Lower lobe of right lung (tissue), 2 donors: ENCODE data around the gene RAB9A. TPM values are rescaled to one million over a fixed set of nuclear protein-coding genes. Genes with fewer than 3 reads are reported as not detected.

Experiments used
- ATAC-seq, 2 donors: fragments of 200-7000 bp; cut with Tn5 transposase; one replicate each; pipeline ENCODE4 v1.9.1; 2020 to 2022; ENCODE audit warnings: mild to moderate bottlenecking in 2 of 2, moderate library complexity in 2 of 2
- DNase-seq: peaks from one replicate; pipeline ENCODE4 v3.0.0-alpha.2; 2020
- H3K27ac ChIP-seq: fragments of 200-600 bp; one replicate; pipeline ENCODE4 v1.8.0; 2022
- H3K27me3 ChIP-seq: fragments of 200-600 bp; one replicate; pipeline ENCODE4 v1.8.0; 2022; ENCODE audit warnings: low read depth
- H3K36me3 ChIP-seq: fragments of 200-600 bp; one replicate; pipeline ENCODE4 v1.8.0; 2022; ENCODE audit warnings: mild to moderate bottlenecking
- H3K4me1 ChIP-seq: fragments of 200-600 bp; one replicate; pipeline ENCODE4 v1.8.0; 2022
- H3K4me3 ChIP-seq: fragments of 200-600 bp; one replicate; pipeline ENCODE4 v1.8.0; 2022; ENCODE audit warnings: mild to moderate bottlenecking
- H3K9me3 ChIP-seq: fragments of 200-600 bp; one replicate; pipeline ENCODE4 v1.8.0; 2022
- intact Hi-C: fragments of 100-400 bp; cut with DNase I; formaldehyde crosslinking; loops from one replicate; pipeline ENCODE4 v1.11.0; 2022
- total RNA-seq: library from RNA; stranded (reverse); fragmentation: NEBNext Ultra II Directional; extraction: Animal tissue kit (Norgen Biotek cat#: 25700); gene quantifications from one replicate; pipeline ENCODE4 v1.2.1, GENCODE V29; 2021
- TF ChIP-seq, protein P1 (sequence below): fragments of 200-600 bp; IDR thresholded peaks from one replicate; pipeline ENCODE4 v1.8.0; 2022; ENCODE audit warnings: antibody characterized with exemption, mild to moderate bottlenecking
- donor health status: DM: no; HTN: yes; CAD: no; lungs with severe emphysema.

Gene RAB9A
- total RNA-seq, 1 donor from 2014 or later, result 32.8 TPM

DNA sequence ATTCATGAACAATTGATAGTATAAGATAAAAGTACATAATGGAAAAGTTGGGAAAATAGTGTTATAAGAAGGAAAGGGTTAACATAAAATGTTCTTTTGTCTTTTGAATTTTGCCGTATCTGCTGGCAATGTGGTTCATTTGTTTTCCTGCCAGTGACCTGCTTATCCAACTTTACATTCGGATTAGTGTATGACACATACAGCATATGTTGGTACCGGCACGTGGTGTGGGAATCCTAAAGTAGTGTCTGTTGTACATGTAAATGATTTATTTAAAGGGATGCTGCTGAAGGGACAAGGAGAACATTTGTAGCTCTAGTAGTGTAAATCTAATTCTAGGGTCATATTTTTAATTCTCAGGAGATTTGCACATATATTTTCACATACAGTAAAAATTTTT is 11.5 kb downstream of the RAB9A start:
- TF ChIP-seq, protein P1, sequence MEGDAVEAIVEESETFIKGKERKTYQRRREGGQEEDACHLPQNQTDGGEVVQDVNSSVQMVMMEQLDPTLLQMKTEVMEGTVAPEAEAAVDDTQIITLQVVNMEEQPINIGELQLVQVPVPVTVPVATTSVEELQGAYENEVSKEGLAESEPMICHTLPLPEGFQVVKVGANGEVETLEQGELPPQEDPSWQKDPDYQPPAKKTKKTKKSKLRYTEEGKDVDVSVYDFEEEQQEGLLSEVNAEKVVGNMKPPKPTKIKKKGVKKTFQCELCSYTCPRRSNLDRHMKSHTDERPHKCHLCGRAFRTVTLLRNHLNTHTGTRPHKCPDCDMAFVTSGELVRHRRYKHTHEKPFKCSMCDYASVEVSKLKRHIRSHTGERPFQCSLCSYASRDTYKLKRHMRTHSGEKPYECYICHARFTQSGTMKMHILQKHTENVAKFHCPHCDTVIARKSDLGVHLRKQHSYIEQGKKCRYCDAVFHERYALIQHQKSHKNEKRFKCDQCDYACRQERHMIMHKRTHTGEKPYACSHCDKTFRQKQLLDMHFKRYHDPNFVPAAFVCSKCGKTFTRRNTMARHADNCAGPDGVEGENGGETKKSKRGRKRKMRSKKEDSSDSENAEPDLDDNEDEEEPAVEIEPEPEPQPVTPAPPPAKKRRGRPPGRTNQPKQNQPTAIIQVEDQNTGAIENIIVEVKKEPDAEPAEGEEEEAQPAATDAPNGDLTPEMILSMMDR, result no peak
- Histone ChIP-seq H3K4me1 (peaks cover 29% of the 10 kb centered on the region), H3K4me3 (no peak overlapping the region), H3K36me3 (no peaks in the 10 kb centered on the region), H3K27ac (no peak overlapping the region), H3K27me3 (no peaks in the 10 kb centered on the region), H3K9me3 (no peaks in the 10 kb centered on the region)
- DNase-seq (no peak), ATAC-seq (no peak)
- intact Hi-C loops, result no loop called here

DNA sequence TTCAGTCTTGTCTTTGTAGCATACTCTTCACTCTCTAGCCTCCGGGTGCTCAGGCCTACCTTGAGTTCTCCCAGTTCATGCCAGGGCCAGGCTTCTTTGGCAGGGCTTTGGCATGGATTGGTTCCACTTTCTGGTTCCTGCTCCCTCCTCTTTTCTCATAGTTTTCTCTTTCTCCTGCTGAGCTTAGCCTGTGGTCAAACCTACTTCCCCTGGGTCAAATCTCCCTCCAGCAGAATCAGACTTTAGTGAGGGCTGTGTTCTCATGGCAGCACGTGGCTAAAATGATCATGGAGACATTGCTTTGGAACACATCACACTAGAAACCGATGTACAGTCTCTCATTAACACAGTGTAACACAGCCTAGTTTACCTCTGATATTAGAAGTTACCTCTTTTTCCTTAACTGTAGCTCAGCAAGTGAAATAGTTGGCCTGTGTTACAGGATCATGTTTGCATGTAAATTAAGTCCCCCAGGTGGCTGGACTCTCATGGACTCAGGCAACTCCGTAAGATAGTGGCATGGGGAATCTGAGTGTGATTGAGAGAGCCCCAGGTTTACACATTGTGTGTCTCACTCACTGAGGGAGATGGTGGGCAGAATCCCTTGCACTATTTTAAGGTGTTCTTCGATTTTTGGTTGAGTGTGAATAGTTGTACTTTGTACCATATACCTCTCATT is 13.3 kb downstream of the RAB9A start:
- no peak for ATAC-seq
- intact Hi-C loops, result no loop called here

DNA sequence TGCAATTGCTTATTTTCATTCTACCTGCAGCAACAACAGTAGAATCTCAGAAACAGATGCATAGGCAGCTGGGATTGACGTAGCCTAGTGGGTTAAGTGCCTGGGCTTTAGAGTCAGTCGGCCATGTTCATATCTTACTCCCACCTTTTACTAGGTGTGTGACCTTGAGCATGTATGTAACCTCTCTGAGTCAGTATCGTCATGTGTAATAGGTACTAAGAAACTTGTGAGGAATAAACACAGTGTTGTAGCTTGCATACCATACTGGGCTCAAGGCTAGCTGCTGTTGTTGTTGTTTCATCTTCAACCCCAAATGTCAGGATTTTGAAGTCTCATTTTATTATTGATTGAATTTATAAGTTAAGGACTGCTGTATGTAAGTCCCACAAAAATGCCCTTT is 14.2 kb downstream of the RAB9A start:
- peaks cover 22% of the 10 kb centered on the region for H3K4me1 ChIP-seq
- no peaks in the 10 kb centered on the region for H3K36me3 ChIP-seq
- H3K4me3 ChIP-seq, result no peak overlapping the region
- intact Hi-C loops, result no loop called here
- H3K27ac ChIP-seq, result no peak overlapping the region
- TF ChIP-seq, protein P1, result no peak
- no peaks in the 10 kb centered on the region for H3K27me3 ChIP-seq
- ATAC-seq (no peak), DNase-seq (no peak)
- no peaks in the 10 kb centered on the region for H3K9me3 ChIP-seq

More for the DNA sequence above, 13.3 kb downstream of the RAB9A start:
- no peaks in the 10 kb centered on the region for H3K36me3 ChIP-seq
- DNase-seq, result no peak
- no peaks in the 10 kb centered on the region for H3K9me3 ChIP-seq
- H3K4me3 ChIP-seq, result no peak overlapping the region
- H3K4me1 ChIP-seq, result peaks cover 29% of the 10 kb centered on the region
- TF ChIP-seq, protein P1, result no peak
- H3K27me3 ChIP-seq, result no peaks in the 10 kb centered on the region
- H3K27ac ChIP-seq, result no peak overlapping the region

DNA sequence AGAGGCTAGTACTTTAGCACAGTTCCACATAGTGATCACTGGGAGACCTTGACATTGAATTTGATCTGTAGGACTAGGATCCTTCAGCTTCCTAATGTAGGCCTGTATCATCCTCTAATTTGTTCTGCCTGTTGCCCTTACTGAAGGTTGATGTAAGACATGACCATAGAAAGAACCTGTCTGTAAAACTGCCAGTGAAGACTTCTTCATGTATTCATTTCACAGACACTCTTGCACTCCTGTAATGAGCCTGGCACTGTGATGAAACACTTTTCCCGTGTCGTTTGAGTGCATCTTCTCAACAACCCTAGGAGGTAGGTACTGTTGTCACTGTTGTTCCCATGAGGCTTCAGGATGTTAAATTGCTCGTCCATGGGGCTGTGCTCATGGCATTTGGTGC is 14.7 kb downstream of the RAB9A start:
- DNase-seq (no peak), ATAC-seq (no peak)
- intact Hi-C loops, result no loop called here
- H3K9me3 ChIP-seq, result no peaks in the 10 kb centered on the region
- TF ChIP-seq, protein P1, result no peak
- no peak overlapping the region for H3K4me3 ChIP-seq
- H3K27ac ChIP-seq, result no peak overlapping the region
- H3K36me3 ChIP-seq, result no peaks in the 10 kb centered on the region
- peaks cover 18% of the 10 kb centered on the region for H3K4me1 ChIP-seq
- no peaks in the 10 kb centered on the region for H3K27me3 ChIP-seq

DNA sequence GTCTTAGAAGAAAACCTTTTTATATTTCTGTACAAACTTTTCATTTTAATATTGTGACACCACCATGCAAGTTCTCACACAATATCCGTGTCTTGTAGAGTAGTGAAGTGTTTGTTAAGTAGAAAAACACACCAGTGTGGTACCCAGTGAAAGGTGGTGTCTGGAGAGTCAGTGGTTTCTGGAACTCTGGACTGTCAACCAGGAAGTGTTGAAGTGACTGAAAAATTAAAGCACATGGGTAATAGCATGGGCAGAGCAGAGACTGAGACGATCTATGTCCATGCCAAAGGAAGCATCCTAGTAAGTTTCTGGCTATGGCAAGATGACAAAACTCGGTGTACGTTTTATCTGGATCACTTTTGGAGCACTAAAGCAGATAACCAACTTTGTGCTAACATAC is 22.2 kb downstream of the RAB9A start:
- no peak overlapping the region for H3K27ac ChIP-seq
- H3K9me3 ChIP-seq, result no peaks in the 10 kb centered on the region
- H3K36me3 ChIP-seq, result peaks cover 26% of the 10 kb centered on the region
- DNase-seq (no peak), ATAC-seq (no peak)
- H3K4me1 ChIP-seq, result no peaks in the 10 kb centered on the region
- TF ChIP-seq, protein P1, result no peak
- no peak overlapping the region for H3K4me3 ChIP-seq
- intact Hi-C loops, result no loop called here
- no peaks in the 10 kb centered on the region for H3K27me3 ChIP-seq
